ENCODE results near the gene OAF.
"Not testable (repeated sequence)": the region's sequence is repeated elsewhere in the genome, so short reads cannot be mapped to it uniquely, and the experiment has no call there.

The OAF gene

DNA sequence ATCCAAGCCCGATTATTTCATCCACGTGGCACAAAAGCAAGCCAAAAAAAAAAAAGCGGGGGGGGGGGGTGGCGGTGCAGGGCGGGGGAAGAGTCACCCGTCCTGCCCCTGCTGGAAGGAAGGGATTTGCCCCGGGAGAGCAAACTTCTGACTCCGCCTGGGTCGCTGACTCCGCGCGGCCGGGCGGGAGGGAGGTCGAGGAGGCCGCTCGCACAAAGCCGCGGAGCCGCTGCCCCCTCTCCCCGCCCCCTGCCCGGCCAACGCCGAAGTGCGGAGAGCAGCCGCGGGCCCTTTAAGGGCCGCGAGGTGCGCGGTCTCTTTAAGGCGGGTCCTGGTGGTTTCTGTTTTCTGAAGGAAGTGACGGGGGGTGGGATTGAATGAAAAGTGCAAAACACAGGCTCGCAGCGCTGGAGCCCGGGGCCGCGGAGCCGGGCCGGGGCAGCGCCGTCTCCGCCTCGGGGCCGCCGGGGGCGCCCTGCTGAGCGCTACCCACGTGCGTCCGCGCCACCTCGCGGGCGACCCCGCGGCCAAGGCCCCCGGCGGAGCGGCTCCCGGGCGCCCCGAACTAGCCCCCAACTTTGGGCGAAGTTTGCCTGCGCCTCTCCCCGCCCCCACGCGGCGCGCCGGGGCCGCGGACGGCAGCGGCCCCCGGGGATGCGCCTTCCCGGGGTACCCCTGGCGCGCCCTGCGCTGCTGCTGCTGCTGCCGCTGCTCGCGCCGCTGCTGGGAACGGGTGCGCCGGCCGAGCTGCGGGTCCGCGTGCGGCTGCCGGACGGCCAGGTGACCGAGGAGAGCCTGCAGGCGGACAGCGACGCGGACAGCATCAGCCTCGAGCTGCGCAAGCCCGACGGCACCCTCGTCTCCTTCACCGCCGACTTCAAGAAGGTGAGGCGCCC, at the start of gene OAF:
Gene OAF, plus strand, starts transcription at position 407 of the 896 bp plus-strand sequence. Its CDS starts 248 bp downstream, at position 655.
- DNase-seq (ENCODE audit: low spot score): peak; percentile 87

GRCh38 chr11:120167659-120168058, 43.2 kb upstream of the OAF start:
- DNase-seq (ENCODE audit: low spot score): no peak

GRCh38 chr11:120168108-120168959, 42.5 kb upstream of the OAF start:
- DNase-seq (ENCODE audit: low spot score): no peak

DNA sequence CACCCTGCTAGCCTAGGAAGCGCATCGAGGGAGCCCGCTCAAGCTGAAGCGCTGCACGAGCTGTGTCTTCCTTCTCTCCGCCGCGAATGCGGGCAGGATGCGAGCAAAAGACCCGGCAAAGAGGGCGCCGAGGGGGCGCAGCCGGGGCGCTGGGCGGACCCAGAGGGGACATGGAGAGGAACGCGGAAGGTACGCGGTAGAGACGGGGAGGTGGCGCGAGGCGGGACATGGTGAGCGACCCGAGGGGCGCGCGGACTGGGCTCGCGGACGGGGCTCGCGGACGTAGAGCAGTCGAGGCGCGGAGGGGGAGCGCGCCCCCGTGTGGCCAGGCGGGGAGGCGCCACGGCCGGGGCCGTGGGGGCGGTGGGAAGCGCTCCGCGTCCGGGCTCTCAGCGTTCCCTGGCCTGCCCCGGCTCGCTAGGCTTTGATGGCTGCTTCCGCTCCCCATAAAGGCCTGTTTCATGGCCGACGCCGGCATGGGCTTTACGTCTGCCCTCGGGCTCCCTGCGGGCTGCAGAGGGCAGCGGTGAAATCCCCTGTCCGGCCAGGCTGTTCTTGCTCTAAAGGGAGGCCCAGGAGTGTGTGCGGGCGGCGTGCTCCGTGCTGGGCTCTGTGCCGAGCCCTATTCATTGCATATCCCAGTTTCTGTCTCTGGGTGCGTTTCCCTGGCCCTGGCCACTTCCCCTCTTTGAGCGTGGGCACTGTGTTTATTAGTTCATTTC, 41.7 kb upstream of the OAF start:
- peak; percentile 74 for DNase-seq (ENCODE audit: low spot score)

GRCh38 chr11:120169981-120170698, 40.7 kb upstream of the OAF start:
- no peak for DNase-seq (ENCODE audit: low spot score)

DNA sequence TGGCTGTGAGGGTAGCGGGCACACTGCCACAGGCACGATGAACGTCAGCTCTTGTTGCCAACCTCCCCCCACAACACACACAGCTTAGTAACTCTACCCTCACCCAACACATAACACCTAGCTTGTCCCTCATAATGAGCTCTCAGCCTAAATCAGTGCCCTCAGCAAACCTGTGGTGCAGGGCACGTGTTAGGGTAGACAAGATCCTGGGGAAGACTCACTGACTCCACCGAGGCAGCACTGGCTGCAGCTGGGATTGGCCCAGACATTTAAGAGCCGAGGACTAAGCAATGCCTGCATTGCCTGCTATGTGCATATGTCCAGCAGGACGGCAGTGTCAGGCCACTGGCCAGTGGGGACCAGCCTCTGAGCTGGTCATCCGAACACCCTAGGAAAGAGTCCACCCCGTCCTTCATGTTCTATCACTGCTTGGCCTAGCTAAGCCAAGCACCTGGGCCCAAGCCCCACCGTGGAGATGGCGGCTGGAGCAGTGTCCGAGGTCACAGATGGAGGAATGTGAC, 40.0 kb upstream of the OAF start:
- DNase-seq (ENCODE audit: low spot score): no peak

DNA sequence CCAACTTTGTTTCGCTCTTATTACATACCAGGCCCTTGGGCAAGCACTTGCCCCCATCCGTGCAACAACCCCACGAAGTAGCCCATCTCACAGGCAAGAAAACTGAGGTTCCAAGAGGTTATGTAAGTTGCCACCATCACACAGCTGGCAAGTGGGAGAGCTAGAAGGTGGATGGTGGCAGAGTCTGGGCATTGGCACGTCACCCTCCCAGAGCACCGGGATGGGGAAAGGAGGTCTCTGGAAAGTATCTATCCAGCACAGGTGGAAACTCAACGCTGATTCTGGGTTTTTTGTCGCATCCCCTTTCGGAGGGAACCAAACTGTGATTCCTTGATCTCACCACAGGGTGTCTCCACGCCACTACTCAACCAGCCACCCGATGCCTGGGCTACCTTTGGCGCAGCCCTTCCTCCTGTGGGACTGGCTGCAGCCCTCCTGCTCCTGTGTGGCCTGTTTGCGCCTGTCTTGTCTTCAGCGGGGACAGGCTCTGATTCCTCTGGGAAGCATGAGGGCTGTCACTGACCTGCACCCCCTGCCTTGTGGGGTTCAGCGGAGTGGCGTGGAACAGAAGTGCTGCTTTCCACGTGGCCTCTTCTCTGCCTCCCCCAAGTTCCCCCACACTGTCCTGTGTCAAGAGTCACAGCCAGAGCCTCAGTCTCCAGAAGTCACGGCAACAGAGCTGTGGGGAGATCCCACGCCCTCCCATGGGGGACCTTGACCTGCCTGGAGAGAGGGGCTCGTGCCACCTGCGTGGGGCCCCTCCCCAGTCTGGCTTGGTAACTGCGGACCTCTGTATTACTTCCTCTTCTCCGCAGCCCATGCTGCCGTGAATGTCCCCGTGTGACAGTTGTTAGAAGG, 38.5 kb upstream of the OAF start:
- peak; percentile 83 for DNase-seq (ENCODE audit: low spot score)

DNA sequence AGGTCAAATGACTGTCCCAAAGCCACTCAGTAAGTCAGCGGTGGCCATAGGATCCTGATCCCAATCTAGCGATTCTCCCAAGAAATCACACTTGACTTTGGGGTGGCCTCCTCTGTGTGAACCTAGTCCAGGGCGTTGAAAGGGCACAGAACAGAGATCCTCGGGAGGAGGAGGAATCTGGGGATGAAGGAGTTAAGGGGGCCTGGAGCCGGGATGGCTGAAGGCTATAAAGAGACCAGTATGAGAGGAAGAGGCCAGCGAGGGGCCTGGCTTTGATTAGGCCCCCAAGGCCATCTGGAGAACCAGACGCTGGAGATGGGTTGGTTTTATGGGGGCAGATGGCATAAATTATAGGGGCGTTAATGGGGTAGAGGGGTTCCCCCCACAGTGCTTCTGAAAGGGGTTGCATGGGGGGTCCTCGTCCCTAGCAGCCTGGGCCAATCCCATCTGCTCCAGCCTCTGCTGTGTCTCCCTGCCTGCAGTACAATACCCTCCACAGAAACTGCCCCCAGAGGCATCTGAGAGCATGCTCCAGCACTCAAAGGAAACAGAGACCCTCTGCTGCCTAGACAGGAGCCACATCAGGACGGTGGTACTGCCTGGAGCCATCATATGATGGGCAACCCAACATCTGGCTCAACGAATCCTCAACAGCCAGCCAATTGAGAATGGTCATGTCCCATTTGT, 37.7 kb upstream of the OAF start:
- DNase-seq (ENCODE audit: low spot score): no peak

DNA sequence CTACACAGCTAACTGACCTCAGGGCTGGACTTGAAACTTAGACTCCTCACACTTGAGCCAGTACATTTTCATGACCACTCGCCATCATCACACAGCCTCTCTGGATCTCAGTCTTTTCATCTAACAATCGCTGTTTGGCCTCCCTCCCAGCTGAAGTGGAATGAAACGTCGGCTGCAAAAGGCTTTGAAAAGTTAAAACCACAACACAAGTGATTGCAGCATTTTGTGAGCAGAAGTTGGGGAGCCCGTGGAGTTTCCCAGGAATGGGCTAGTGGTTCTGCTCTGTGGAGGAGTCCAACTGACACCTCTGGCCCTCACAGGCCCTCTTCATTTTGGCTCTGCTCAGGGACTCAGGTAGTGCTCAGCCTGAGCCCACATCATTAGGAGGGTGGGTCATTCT, 37.0 kb upstream of the OAF start:
- DNase-seq (ENCODE audit: low spot score): no peak

GRCh38 chr11:120174866-120175265, 36.0 kb upstream of the OAF start:
- no peak for DNase-seq (ENCODE audit: low spot score)

DNA sequence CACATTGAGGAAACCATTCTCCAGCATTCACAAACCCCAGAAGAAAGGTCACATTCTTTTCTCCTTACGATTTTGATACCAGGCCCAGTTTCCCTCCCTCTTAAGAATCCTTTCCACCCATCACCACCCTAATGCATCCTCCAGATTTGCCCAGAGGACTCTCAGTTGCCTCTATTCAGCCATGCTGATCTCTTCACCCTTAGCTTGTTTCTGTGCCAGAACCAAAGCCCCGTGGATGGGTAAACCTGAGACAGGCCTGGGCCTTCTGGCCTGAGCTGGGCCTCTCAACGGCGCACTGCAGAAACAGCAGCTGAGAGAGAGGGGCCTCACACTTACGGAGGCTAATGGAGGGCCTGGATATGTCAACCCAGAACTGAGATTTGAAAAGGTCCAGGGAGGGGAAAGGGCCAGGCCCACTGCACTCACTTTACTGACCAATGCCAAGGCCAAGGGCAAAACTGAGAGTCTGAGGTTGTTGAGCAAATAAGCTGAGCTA, 32.2 kb upstream of the OAF start:
- DNase-seq (ENCODE audit: low spot score): no peak

DNA sequence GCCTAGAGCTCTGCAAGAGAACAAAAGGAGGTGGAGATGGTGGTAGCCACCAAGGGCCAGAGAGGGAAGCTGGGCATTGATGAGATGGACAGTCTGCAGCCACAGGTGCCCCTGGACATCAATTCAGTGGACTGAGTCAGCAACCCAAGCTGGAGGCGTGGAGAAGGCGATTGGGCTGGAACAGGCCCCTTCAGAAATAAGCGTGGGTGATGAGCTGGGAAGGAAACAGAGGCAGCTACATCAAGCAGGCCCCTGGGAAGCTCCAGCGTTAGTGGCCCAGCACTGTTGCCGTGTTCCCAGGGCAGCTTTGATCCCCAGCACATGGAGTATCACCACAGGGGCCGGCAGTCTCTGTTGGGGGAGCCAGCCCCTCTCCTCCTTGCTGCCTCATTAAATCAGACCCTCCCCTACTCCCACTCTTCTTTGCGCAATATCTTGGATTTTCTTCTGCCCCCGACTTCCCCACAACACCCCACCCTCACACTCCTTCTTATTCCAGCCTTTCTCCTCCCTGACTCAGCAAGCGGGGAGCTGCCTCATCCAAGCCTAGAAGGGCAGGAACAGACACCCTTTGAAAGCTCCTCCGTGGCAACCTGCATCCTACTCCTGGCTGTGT, 31.7 kb upstream of the OAF start:
- DNase-seq (ENCODE audit: low spot score): no peak

- DNase-seq (ENCODE audit: low spot score): not testable (repeated sequence)
Measured at GRCh38 chr11:120180063-120180462, 30.8 kb upstream of the OAF start.

- no peak for DNase-seq (ENCODE audit: low spot score)
Measured at GRCh38 chr11:120180551-120181232, 30.1 kb upstream of the OAF start.

- DNase-seq (ENCODE audit: low spot score): no peak
Measured at GRCh38 chr11:120181376-120181975, 29.4 kb upstream of the OAF start.

DNA sequence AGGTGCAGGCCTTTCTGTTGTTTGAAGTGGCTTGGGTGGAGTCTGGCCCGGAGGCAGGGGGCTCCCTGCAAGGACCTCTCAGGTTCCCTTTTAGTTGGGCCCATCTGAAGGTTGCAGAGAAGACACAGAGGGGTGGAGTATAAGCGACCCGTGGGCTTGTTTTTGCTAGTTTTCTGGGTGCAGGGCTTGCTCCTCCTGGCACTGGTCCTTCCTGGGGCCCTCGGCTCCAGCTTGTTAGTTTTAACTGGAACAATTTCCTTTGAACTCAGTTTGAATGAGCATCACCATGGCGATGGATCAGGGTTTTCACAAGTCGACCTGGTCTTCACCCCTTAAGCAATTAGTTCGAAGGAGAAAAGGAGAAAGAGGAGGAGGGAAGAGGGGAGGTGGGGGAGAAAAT, 28.5 kb upstream of the OAF start:
- DNase-seq (ENCODE audit: low spot score): no peak

GRCh38 chr11:120182790-120183491, 27.9 kb upstream of the OAF start:
- DNase-seq (ENCODE audit: low spot score): no peak

All from hepatic stellate cell (primary cell).